PC-9 (cell line): ENCODE data around the gene ACACA.

Source experiments
- CTCF ChIP-seq: fragments of 200-600 bp; sonication (generic); conservative IDR thresholded peaks from 2 replicates; pipeline ENCODE4 v1.6.1; 2017; ENCODE audit warnings: mixed run types, antibody characterized with exemption, mild to moderate bottlenecking, moderate library complexity
- EZH2 ChIP-seq: fragments of 200-600 bp; sonication (generic); IDR thresholded peaks from 2 replicates; pipeline ENCODE4 v1.8.0; 2017; ENCODE audit warnings: antibody characterized with exemption, low read depth

GRCh38 chr17:37344519-37344918 is 62.1 kb downstream of the ACACA start:
- TF ChIP-seq CTCF (no peak), EZH2 (no peak)
